Measurements from ENCODE around the gene DNAH10.

GRCh38 chr12:123935956-123936355, 173.9 kb downstream of the DNAH10 start:
- TF ChIP-seq POLR2A (IDR thresholded peaks at IDR 0.05) = no peak
- TF ChIP-seq CTCF (IDR thresholded peaks at IDR 0.05) = no peak
